NCI-H2227 treated with DMSO at 0.1 percent for 48 hours (cell line): ENCODE measurements around the gene GBF1.

Source experiments
- DNase-seq: peaks from one replicate; lab custom pipeline; 2025; lab: John Stamatoyannopoulos, UW

GBF1 gene

DNA sequence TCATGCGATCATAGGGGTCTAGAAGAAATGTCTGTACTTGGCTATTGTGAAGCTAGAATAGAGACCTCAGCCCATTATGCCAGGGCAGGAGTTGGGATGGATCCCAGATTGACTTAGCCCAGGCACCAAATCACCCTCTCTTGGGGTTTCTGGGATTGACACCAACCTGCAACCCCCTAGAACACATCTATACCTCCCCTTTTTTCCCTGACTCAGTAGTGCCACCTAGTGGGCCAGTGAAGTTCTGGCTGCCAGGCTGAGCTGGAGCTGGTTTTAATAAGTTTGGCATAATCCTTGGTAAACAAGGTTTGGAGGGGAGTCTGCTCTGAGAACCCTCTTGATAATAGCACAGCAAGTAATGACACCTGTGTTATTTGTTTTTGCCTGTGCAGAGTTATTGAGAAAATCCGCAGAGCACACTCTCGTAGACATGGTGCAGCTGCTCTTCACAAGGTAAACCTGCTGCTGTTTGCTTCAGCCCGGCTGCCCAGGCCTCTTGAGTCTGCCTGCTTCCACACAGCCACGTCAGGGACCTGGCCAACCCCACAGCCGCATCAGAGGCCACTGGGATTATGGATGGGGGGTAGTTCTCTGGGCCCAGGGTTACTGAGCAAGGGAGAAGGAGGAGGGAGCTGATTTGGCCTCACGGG is 106.9 kb downstream of the GBF1 start:
- DNase-seq, result peak; percentile 18

DNA sequence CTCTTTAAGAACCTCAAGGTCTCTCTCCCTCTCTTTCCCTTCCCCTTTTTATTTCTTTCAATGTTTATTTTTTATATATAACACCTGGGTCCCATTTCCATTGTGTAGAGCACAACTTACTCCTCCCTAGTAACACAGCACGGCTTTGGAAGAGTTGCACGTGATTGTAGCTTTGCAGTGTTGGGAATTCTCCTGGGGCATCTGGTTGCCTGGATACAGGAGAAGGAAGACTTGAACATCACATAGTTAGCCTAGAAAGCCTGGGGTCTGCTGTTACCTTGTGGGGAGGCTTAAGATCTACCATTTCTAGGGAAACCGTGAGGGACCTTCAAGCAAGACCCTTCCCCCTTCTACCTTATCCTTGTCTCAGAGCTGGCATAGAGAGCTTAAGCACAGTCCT is 109.1 kb downstream of the GBF1 start:
- no peak for DNase-seq

DNA sequence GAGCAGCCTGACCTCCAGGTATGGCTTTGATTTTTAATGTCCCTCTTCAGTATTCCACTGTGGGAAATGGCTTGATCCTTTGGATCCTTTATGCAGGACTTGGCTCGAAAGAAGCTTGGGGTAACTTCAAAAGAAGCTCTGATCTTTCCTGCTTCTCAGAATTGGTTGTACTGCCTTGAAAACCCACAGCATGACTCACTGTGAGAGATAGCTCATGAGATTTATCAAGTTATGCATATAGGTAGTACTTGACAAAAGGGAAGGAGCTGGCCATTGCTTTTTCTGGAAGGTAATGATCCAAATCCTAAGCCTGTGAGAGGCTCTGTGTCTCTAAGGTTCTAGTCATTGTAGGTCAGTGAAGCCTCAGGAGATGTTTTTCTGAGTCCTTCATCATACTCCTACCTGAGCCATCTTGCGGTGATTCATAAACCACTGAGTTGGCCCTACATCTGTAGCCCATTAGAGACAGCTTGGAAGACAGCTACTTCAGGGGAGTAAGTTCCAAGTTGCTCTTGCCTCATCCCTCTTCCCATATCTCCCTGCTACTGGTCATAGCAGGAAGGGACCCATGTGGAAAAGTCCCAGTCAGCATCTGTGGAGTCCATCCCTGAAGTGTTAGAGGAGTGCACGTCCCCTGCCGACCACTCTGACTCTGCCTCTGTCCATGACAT is 113.5 kb downstream of the GBF1 start:
- no peak for DNase-seq

DNA sequence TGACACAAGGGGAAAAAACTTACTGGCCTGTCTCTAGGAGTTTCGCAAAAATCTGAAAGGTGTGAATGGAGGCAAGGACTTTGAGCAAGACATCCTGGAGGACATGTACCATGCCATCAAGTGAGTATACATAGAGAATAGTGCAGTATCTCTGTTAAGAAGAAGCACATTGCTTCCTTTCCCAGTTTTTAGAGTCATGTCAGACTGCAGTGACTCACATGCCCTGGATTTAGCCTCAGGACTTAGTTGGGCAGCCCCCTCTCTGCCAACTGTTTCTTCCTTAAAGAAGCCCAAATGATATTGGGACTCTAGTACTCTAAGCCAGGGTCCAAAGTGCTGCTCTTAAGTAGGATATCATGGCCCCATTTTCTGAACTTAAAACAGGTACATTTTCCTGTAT is 122.1 kb downstream of the GBF1 start:
- DNase-seq, result no peak

DNA sequence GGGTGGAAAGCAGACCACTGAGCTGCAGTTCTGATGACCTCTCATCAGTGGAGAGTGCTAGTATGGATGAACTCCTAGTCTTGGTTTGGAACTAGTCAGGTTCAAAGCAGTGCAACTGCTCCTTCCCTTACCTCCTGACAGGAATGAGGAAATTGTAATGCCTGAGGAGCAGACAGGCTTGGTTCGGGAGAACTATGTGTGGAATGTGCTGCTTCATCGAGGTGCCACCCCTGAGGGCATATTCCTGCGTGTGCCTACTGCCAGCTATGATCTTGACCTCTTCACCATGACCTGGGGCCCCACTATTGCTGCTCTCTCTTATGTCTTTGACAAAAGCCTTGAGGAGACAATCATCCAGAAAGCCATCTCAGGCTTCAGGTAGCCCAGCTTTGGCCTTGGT is 122.7 kb downstream of the GBF1 start:
- DNase-seq, result no peak

DNA sequence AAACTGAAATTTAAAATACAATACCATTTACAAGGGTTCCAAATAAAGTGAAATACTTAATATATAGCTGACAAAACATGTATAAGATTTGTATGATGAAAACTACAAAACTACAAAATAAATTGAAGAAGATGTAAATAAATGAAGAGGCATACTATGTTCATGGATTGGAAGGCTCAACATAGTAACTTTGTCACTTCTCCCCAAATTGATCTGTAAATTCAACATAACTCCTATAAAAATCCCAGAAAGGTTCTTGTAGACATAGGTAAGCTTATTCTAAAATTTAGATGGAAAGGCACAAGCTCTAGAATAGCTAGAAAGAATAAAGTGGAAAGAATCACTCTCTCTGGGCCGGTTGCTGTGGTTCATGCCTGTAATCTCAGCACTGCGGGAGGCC is 126.0 kb downstream of the GBF1 start:
- no peak for DNase-seq

DNA sequence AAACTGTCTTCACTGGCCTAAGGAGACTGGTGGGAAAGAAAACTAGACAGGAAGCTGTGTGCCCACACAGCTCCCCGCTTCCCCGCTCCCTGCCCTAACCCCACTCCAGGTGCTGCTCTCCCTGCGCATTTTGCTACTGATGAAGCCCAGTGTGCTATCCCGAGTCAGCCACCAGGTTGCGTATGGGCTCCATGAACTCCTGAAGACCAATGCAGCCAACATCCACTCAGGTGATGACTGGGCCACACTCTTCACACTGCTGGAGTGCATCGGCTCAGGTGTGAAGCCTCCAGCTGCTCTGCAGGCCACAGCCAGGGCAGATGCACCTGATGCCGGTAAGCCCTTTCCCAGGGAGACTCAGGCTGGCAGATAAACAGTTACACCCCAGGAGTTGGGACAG is 129.9 kb downstream of the GBF1 start:
- no peak for DNase-seq

DNA sequence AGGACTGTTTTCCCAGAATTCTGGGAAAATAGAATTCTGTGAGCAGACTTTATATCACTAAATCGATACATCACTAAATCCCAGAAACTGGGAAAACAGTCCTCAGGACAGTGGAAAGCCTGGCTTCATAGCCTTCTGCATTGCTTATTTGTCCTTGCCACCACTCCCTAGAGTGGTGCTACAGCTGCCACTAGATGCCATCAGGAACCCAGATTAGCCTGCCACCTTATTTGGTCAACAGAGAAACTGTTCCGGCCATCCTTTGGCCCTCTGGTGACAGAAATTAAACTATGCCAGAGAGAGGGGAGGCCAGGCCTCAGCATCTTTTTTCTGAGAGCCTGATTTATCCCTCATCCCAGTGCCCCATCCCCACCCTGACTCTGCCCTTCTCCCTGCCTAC is 130.5 kb downstream of the GBF1 start:
- no peak for DNase-seq

DNA sequence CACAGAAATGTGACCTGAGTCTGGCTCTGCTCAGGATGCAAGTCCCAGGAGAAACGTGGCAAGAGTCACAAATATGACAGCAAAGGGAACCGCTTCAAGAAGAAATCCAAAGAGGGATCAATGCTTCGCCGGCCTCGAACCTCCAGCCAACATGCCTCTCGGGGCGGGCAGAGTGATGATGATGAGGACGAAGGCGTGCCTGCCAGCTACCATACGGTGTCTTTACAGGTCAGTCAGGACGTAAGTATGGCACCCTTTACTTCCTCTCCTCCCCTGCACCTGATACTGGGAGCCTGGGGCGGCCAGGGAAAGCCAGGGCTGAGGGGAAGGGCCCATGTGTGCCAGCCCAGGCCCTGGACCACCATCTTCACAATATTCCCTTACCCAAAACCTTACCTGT is 131.6 kb downstream of the GBF1 start:
- DNase-seq, result no peak

DNA sequence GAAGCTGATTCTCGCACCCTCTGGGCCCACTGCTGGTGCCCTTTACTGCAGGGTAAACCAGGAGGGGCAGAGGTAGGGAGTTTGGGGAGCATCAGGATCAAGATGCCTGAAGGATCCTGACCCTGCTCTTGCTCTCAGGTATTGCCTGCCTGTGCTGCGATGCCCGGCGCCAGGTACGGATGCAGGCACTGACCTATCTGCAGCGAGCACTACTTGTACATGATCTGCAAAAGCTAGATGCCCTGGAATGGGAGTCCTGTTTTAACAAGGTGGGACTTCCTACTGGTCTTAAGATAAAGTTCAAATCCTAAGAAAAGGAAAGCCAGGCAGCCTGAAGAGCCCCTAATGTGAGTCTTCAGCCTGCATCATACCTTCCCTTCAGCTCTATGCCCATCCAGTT is 134.1 kb downstream of the GBF1 start:
- DNase-seq, result no peak

DNA sequence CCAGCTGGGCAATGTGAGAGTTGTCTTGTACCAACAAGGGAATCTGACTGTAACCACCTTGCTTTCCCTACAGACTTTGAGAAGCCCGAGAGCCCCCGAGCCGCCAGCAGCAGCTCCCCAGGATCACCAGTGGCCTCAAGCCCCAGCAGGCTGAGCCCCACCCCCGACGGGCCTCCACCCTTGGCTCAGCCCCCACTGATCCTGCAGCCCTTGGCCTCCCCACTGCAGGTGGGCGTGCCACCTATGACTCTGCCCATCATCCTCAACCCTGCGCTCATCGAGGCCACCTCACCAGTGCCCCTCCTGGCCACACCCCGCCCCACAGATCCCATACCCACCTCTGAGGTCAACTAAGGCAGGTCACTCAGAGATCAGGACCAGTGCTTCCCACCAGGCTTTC is 136.7 kb downstream of the GBF1 start:
- no peak for DNase-seq

DNA sequence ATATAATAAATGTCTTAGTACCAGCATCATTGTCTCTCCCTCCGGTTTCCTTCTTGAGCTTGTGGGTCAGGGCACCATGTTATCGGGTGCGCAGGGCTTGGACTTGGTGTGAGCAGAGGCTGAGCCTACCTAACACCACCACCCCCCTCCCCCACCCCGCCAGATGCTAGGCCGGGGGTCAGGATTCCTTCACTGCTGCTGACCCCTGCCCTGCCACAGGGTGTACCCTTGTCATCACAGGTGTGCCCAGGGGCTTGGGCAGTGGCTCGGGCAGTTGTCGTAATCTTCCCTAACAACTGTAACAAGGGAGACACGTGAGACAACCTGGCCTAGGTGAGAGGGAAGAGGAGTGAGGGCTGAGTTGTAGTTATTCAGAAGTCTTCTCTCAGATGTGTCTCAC is 137.5 kb downstream of the GBF1 start:
- no peak for DNase-seq

DNA sequence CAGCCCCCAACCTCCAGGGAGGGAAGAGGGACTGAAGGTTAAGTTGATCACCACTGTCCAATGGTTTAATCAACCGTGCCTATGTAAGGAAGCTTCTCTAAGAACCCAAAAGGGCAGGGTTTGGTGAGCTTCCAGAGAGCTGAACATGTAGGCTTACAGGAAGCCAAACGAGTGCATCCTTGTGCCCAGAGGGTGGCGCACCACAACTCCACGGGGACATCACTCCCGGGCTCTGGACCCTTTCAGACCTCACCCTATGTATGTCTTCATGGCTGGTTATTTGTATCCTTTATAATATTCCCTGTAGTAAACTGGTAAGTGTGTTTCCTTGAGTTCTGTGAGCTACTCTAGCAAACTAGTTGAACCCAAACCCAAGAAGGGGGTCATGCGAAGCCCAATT is 138.7 kb downstream of the GBF1 start:
- no peak for DNase-seq

DNA sequence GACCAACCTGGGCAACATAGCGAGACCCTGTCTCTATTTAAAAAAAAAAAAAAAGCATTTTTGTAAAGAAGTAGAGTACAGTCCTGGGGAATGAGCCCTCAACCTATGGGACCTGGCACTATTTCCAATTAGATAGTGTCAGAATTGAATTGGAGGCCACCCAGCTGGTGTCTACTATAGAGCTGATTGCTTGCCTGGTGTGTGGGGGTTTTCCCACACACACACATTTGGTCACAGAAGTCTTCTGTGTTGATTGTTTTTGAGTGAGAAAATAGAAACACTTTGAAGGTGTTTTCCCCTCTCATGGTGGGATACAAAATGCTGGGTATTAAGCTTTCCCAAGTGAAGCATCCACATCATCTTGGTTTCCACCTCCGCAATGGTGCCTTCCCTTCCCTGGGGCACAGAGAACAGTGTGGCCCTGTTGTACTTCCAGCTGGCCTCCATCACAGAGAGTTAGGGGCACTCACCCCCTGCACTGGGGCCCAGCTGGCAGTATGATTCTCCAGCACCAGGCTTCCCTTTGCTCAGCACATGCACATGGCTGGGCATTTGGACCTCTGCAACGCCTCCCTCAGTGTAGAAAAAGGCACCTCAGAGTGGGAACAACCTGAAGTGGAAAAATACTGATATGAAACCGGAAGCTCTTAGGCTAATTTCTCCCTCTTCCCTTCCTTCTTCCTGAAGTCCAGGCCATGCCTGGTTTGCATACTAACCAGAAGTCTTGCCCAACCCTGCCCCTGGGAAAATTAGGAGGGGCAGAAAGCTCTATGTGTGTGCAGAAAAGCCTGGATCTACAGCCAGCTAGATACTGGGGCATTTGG is 139.5 kb downstream of the GBF1 start:
- no peak for DNase-seq

DNA sequence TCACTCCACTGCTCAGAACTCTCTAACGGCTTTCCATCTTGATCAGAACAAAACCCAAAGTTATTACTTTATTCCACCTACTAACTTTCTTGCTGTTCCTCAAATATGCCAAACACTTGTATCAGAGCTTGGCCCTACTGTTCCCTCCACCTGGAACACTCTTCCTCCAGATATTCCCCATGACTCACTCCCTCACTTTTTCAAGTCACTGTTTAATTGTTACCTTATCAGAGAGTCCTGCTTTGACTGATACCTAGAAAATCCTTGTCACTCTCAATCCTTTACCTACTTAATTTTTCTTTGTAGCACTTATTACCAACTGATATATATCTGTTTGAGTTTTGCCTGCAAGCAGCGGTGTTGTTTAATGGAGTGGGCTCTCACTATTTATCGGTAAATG is 144.6 kb downstream of the GBF1 start:
- no peak for DNase-seq

DNA sequence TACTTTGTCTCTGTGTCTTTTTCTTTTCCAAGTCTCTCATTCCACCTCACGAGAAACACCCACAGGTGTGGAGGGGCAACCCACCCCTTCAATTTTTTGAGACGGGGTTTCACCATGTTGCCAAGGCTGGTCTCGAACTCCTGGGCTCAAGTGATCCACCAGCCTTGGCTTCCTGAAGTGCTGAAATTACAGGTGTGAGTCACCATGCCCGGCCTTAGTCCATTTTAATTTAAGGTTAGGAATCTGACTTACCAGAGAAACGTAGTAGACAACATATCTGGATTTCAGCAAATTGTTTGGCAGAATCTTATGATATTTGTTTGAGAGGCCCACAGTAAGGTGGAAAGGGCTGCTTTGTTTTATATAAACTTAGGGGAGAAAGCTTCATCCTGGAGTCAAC is 147.0 kb downstream of the GBF1 start:
- DNase-seq, result no peak

DNA sequence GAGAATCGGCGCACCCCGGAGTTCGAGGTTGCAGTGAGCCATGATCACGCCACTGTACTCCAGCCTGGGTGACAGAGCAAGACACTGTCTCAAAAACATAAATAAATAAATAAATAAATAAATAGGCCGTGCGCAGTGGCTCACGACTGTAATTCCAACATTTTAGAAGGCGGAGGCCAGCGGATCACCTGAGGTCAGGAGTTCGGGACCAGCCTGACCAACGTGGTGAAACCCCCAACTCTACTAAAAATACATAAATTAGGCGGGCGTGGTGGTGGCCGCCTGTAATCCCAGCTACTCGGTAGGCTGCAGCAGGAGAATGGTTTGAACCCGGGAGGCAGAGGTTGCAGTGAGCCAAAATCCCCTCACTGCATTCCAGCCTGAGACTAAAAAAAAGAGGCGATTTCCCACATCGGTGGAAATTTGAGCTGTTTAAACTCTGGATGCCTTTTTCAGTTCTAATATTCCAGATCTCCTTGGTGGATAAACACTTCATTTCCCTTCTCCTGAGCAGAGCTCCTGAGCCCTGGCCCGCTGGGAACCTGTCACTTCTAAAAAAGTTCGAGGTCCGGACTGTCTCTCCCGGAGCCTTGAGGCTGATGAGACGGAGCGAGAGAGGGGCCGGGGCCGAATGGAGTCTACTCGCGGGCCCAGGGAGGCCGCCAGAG is 148.2 kb downstream of the GBF1 start:
- no peak for DNase-seq

DNA sequence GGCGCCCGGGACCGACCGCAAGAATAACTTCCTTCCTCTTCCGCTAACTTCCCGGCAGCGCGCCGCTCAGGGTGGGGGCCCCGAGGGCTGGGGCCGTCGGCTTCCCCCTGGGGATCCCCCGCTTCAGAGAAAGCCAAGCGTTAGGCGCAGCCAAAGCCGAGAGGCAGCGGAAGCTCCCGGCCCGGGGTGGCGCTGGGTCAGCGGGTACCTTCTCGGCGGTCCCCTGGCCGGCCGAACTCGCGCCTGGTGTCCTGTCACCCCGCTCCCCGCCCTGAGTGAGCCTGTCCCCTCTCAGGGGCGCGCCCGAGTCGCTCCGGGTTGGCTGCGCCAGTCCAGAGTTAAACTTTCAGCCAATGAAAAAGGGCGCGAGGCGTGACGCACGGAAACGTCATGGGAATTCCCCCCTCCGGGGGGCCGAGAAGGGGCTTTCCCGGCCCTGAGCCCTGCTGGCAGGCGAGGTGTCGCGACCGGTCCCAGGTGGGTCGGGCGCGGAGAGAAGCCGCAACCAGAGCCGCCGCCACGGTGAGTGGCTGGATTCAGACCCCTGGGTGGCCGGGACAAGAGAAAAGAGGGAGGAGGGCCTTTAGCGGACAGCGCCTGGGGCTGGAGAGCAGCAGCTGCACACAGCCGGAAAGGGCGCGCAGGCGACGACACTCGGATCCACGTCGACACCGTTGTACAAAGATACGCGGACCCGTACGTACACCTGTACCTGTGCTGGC is 148.9 kb downstream of the GBF1 start:
- DNase-seq, result peak; percentile 73

DNA sequence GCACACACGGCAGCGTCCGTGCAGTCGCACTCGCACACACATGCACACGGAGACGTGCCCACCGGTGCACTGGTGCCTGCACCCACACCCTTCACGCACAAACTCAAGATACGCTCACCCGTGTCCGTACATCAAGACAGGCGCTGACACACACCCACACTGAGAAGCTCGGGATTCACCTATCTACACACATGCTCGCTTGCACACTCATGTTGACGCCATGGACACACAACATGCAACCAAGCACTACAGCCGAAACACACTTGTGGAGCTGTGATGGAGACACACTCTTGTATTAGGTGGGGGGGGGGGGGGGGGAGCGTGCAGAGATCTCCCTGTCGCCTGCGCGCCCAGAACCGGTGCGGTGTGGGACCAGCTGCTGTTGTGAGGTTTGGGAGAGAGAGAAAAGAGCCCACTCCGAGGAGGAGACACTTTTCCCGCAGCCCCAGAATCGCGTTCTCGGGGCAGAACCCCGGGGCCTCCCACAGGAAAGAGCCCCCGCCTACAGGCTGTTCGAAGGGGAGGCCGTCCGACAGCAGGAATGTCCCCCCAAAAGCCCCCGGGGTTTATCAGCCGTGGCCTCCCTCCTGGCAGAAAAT is 149.6 kb downstream of the GBF1 start:
- DNase-seq, result no peak

DNA sequence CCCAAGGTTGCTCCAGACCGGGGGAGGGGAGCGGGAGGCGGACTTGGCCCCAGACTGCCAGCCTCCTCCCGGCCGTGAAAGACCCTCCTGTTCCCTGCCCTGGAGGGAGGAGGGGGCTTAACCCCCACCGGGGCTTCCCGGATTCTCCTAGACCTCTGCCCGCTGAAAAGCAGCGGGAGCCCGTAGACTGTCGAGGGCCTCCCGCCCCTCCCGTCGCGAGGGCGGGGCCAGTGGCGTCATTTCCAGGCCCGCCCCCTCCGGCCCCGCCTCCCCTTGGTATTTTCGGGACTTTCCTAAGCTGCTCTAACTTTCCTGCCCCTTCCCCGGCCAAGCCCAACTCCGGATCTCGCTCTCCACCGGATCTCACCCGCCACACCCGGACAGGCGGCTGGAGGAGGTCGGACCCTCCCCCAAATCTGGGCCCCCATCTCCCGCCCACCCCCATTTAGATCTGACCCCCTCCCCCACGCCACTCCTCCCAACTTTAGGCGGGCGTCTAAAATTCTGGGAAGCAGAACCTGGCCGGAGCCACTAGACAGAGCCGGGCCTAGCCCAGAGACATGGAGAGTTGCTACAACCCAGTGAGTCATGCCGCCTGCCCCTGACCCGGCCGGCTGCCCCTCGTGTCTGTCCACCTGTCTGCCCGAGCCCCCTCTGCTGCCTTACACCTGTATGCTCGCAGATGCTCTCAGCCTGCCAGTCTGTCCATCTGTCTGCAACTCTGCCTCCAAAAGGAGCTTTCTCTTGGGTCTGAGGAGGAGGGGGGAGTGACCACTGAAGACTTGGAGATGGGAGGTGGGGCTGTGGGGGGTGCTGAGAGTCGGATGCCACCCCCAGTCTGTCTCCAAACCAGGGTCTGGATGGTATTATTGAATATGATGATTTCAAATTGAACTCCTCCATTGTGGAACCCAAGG is 150.3 kb downstream of the GBF1 start, which contains the start of gene NFKB2:
NFKB2 (plus strand) TSS at position 306 of the 917 bp plus-strand sequence; CDS start at position 561, 255 bp downstream.
- DNase-seq, result no peak

DNA sequence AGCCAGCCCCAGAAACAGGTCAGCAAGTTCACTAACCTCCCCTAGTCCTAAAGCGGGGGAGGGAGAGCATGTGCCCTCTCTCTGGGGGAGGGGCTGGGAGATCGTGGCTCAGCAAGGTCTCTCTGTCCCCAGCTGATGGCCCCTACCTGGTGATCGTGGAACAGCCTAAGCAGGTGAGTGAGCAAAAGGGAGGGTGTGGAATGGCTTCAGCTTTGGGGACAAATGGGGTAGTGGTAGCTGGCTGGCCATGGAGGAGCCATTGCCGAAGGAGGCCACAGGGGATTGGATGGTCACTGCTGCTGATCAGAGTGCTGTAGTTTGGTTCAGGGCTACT is 151.0 kb downstream of the GBF1 start:
- no peak for DNase-seq
